SIG-M5 (cell line): Measurements from ENCODE around the gene CTSE.
A peak's percentile ranks its signal among the peaks of the same experiment; 100 is the strongest.
"Not testable (repeated sequence)": the region's sequence is repeated elsewhere in the genome, so short reads cannot be mapped to it uniquely, and the experiment has no call there.

ENCODE experiments used
- DNase-seq: peaks from one replicate; lab custom pipeline; 2025; lab: John Stamatoyannopoulos, UW

The CTSE gene

DNA sequence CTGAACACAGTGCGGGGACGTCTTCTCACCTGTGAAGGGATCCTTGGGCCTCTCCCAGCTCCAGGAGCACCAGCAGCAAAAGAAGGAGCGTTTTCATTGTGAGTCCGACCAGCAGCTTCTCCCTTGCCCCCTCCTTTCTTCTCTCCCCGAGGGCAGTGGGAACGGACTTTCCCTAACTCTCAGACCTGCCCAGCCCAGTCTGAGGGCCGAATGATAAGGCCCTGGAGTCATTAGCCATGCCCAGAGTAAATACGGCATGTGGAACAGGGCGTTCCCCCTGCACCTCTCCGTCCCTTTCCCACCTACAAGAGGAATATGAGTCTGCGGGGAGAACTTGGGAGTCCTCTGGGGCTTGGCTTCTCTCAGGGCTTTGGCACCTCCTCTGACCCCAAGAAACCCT, at the start of gene CTSE:
Gene CTSE, minus strand, starts transcription at position 201 of the 400 bp plus-strand sequence. Its CDS starts 104 bp downstream, at position 97.
- DNase-seq = no peak

DNA sequence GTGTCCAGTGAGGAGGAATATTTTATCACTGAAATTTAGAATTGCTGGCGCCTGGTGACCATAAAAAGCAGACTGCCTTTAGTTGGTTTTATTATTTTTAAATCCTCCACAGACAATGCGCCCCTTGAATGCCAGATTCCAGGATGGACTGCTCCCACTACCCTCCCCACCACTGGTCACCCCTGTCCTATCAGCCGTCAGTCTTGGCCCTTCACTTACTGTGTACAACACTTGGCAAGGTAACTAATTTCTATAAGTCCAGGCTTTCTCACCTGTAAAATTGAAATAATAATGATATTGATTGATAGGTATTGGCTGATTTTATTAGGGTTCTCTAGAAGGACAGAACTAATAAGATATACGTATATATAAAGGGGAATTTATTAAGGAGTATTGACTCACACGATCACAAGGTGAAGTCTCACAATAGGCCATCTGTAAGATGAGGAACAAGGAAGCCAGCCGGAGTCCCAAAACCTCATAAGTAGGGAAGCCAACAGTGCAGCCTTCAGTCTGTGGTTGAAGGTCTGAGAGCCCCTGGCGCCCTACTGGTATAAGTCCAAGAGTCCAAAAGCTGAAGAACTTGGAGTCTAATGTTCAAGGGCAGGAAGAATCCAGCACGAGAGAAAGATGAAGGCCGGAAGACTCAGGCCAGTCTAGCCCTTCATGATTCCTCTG, 47.1 kb upstream of the CTSE start:
- no peak for DNase-seq

DNA sequence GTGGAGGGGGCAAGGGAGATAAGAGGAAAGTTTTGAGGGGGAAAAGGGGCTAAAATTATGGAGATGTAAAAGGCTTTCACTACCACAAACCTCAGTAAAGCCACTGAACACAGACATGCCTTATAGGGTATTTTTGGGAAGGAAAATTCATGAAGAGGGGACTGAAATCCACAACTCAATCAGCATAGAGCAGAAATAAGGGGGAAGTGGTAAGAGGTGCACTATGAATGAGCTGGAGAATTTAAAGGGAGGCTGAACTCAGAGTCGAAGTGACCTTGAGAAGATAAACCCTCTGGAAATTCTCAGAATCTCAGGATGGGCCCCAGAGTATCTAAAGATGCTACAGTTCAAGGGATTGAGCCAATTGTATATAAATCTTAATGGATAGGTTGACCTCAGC, 44.6 kb upstream of the CTSE start:
- no peak for DNase-seq

DNA sequence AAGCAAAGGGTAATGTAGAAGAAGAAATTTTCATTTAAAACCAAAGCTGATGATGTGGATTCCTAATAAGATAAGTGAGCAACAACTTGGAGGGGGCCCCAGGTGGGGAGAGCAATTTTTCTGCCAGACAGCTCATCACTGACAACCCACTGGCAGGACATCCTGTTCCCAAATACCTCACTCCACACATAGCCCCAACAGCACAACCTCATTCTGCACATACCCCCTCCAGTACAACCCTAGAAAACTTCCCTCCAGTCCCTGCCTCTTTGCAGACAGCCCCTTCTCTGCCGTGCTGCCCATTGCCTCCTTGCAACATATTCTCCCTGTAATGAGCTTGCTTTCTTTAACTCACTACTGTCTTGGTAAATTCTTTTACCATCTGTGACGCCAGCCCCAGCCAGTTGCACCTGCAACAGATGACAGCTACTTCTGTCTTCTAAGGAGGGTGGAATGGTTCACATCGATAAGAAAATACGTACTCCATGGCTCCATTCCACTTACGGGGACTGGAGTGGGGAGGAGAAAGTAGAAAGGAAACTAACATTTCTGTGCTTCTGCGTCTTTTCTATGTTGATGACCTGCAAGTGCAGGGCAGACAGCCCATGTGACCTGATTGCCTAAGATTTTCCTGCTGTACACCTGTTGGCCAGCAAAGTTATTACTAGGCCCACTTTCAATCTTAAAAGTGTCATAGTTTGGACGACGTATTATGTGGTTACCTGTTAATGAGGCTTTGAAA, 44.0 kb upstream of the CTSE start:
- DNase-seq = no peak

DNA sequence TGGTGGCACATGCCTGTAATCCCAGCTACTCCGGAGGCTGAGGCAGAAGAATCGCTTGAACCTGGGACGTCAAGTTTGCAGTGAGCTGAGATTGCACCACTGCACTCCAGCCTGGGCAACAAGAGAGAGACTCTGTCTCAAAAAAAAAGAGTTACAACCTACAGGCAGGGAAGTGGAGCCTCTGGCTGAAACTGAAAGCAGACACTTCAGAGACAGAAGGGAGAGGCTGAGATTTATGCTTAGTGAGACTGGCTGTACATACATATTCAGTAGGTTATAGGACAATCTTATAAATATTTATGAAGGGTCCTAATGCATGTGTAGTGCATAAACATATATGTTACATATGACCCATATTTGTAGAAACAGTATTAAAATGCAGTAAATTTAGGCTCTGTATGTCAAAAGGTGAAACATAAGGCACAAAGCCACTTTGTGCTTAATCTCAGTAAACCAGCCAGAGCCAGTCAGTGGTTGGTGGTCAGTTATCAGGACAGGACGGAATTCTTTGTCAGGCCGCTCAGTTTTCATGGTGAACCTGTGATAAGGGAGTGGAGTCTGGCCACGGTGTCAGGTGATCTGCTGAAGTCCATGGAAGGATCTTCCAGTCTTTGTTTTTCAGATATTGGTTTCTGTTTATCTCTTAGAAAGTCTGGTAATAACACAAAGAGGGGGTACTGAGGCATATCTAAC, 42.9 kb upstream of the CTSE start:
- no peak for DNase-seq

DNA sequence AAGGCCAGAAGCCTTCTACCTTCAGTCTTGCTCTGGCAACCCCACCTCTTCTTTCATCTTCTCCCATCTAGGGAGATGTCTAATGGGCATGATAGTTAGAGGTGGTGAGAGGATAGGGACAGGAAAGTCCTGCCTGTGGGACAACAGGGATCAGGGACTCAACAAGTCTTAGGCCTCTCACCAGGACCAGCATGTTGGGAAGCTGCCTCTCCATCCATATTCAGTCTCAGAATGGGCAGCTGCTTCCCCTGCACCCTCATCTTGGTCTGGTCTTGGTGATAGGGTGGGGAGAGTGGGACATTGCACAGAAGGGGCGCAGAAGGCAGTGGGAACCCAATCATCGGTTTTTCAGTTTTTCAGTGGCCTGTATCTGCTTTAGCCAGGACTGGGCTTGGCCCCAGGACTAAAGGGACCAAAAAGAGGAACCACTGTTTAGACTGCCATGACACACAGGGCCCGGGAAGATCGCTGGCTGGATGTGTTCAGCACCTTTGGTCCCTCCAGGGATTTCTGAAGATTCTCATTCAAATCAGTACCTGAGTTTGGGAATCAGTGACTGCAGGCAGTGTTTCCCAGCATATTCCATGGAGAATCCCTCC, 42.0 kb upstream of the CTSE start:
- DNase-seq = no peak

DNA sequence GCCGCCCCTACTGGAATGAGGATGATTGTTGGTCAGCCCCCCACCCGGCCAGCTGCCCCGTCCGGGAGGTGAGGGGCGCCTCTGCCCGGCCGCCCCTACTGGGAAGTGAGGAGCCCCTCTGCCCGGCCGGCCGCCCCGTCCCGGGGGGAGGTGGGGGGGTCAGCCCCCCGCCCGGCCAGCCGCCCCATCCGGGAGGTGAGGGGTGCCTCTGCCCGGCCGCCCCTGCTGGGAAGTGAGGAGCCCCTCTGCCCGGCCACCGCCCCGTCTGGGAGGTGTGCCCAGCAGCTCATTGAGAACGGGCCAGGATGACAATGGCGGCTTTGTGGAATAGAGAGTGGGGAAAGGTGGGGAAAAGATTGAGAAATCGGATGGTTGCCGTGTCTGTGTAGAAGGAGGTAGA, 40.8 kb upstream of the CTSE start:
- not testable (repeated sequence) for DNase-seq

DNA sequence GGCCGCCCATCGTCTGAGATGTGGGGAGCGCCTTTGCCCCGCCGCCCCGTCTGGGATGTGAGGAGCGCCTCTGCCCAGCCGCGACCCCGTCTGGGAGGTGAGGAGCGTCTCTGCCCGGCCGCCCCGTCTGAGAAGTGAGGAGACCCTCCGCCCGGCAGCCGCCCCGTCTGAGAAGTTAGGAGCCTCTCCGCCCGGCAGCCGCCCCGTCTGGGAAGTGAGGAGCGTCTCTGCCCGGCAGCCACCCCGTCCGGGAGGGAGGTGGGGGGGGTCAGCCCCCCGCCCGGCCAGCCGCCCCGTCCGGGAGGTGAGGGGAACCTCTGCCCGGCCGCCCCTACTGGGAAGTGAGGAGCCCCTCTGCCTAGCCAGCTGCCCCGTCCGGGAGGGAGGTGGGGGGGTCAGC, 40.3 kb upstream of the CTSE start:
- DNase-seq = not testable (repeated sequence)

DNA sequence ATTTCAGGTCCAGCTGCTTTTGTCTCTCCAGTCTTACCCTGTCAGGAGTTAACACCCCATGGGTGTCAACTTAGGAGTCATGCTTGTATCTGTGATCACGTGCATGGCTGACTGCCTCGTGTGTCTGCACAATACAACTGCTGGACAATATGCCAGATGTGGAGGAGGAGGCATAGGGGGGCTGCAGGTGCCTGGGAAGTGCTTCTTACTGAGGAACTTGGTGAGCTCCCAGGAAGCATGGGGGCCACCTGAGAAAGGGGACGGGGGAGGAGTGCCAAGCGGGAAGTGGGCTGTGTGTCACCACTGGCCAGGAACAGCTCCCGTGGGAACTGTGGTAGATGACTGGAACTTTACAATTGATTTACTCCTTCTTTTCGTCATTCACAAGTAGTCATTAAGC, 38.8 kb upstream of the CTSE start:
- DNase-seq = no peak

DNA sequence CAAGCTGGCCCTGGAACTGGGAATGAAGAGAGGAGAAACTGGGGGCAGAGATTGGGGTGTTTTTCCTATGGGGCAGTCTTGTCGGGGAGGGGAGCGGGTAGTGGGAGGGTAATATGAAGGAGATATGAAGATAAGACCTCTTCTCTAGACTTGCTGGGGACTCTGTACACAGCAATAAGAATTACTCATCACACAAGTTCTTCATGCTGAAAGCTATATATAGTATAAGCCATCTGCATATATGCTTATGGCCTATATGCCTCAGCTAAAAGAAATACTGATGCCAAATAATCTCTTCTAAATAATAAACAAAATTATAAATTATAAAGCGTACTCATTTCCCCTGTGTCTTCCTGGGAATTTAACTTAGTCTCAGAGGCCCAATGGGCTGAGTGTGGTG, 37.1 kb upstream of the CTSE start:
- no peak for DNase-seq

DNA sequence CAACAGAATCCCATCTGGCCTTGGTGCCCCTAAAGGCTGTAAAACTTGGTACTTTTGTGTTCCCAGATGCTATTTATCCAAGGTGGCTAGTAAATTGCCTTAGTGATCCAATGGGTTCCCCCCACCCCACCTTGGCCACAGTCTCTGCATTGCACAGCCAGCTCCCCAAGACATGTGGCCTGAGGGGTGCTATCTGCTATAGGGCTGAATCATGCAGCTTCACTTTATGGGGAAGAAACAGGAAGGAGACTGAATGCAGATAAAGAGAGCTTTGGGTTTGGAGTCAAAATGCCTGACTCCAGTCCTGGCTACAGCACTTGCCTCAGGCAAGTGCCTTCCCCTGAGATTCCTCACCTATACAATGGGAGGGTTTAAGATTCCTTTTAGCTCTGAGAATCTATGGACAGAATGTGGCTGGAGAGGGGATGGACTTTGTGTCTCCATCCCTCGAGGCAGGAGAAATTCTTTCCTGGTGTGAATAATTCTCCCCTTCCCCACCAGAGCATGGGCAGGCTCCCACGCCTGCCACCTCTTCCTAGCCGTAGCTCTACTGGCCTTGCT, 35.7 kb upstream of the CTSE start:
- DNase-seq = no peak

DNA sequence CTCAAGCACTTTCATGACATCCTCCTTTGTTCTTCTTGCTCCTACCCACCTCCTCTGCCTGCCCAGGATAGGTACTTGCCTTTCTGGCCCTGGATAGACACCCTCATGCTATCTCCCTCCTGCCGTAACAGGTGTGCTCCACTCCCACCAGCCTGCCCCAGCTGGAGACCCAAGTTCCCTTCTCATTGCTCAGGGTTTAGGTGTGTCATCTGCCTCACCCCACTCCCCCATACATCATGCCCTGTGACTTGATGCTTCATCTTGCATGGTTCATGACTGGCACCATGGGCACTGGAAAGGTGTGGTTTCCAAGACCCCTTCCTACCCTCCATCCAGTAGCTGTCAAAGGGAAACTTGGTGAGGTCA, 35.2 kb upstream of the CTSE start:
- no peak for DNase-seq

DNA sequence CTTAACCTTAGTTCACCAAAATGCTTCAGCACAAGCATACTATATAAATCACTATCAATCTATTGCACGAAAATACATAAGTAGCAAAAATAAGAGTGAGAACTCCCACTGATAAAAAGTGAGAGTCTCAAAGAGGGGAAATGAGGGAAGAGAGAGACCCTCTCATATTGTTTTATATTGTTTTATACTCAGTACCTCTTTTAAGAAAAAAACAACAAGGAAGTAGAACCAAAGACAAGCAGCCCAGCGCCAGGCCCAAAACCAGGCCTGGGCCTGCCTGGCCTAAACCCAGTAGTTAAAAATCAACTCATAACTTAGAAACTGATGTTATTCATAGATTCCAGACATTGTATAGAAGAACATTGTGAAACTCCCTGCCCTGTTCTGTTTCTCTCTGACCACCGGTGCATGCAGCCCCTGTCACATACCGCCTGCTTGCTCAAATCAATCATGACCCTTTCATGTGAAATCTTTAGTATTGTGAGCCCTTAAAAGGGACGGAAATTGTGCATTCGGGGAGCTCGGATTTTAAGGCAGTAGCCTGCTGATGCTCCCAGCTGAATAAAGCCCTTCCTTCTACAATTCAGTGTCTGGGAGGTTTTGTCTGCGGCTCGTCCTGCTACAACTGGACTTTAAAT, 34.7 kb upstream of the CTSE start:
- DNase-seq = not testable (repeated sequence)

DNA sequence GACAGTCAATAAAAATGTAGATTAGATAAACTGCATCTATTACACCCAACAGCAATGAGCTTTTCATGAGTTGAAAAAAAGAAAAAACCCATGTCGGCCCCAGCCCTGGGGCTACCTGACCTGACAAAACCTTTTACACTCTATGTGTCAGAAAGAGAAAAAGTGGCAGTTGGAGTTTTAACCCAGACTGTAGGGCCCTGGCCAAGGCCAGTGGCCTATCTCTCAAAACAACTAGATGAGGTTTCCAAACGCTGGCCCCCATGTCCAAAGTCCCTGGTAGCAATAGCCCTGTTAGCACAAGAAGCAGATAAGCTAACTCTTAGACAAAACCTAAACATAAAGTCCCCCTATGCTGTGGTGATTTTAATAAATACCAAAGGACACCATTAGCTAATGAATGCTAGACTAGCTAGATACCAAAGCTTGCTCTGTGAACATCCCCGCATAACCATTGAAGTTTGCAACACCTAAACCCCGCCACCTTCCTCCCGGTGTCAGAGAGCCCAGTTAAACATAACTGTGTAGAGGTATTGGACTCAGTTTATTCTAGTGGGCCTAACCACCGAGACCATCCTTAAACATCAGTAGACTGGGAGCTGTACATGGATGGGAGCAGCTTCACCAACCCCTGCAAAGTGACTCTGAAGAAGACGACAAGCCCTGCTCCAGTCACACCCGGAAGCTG, 32.1 kb upstream of the CTSE start:
- not testable (repeated sequence) for DNase-seq

DNA sequence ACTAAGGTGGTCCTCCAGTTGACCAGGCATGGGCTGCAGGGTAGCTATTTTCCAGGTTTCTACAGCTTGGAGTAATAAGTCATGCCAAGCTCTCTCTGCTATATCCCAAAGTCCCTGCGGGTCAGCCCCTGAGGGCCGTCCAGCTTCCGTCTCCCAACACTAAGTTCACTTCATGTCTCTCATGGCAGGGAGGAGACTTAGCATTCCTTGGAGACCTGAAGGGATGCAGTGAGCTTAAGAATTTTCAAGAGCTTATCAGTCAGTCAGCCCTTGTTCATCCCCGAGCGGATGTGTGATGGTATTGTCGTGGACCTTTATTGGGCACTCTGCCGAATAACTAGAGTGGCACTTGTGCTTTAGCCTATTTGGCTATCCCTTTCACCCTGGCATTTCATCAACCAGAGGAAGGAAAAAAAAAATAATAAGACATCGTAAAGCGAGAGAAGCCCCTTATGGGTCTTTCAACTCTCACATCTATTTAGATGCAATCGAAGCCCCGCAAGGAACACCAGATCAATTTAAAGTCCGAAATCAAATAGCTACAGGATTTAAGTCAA, 31.5 kb upstream of the CTSE start:
- DNase-seq = not testable (repeated sequence)

DNA sequence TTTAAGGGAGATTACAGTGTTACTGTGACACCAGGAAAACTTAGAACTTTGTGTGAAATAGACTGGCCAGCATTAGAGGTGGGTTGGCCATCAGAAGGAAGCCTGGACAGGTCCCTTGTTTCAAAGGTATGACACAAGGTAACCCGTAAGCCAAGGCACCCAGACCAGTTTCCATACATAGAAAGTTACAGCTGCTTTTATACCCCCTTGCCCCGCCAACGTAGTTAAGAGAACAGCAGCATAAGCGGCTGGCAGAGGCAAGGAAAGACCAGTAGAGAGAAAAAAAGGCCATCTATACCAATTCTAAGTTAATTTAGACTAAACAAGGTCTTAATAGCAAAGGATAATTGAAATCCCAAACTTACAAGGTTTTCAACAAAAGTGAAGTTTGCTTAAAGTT, 29.9 kb upstream of the CTSE start:
- not testable (repeated sequence) for DNase-seq

DNA sequence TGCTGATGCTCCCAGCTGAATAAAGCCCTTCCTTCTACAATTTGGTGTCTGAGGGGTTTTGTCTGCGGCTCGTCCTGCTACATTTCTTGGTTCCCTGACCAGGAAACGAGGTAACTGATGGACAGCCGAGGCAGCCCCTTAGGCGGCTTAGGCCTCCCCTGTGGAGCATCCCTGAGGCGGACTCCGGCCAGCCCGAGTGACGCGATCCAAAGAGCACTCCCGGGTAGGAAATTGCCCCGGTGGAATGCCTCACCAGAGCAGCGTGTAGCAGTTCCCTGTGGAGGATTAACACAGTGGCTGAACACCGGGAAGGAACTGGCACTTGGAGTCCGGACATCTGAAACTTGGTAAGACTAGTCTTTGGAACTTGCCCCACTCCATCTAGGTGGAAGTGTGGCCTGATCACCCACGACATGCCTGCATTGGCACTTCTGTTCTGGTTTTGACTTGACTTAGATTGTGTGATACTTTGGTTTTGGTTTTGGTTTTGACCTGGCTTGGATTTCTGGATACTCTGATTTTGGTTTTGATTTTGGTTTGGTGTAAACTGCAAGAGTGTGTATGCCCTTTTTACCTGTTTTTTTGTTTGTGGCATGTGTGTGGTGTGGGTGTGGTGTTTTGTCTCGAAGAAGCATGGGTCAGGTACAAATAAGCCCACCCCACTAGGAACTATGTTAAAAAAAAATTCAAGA, 29.4 kb upstream of the CTSE start, which contains the start of gene RHEX:
Gene RHEX, plus strand, starts transcription at position 255 of the 692 bp plus-strand sequence. CDS start 44,656 bp downstream, outside the sequence.
- DNase-seq = not testable (repeated sequence)

DNA sequence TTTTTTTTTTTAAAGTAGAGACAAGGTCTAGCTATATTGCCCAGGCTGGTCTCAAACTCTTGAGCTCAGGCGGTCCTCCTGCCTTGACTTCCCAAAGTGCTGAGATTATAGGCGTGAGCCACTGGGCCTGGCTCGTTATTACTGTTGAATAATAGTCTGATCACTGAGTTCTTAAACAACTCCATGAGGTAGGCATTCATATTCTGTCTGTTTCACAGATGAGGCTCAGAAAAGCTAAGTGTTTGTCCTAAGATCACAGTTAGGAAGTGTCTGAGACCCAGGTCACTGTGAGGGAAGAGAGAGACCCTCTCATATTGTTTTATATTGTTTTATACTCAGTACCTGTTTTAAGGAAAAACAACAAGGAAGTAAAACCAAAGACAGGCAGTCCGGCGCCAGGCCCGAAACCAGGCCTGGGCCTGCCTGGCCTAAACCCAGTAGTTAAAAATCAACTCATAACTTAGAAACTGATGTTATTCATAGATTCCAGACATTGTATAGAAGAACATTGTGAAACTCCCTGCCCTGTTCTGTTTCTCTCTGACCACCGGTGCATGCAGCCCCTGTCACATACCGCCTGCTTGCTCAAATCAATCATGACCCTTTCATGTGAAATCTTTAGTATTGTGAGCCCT, 28.7 kb upstream of the CTSE start:
- not testable (repeated sequence) for DNase-seq

DNA sequence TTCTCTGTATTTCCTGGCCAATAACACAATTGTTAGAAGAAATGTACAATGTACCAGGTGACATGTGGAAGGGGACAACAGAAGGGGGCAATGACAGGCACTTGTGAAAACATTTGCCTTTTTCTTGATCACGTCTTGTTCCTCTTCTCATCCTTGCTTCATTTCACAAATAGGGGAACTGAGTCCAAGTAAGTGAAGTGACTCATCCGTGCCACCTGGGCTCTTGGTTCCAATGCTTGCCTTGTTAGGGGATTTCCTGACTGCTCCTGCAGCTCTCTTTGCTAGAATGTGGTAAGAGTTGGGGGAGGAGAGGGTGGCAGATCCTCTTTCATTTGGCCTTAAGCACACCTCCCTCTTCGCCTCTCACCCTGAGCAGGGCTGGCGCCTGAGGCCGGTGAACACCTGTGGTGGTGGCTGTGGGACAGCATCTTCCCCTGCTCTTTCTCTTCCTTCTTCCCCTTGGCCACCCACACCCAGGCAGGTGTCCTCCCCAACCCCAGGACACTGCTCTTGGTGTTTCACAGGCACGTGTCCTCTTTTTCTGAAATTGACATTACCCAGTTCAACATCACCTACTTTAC, 27.1 kb upstream of the CTSE start:
- DNase-seq = peak; percentile 100
